HEK293 (cell line): ENCODE data around the gene OPA1.

Experiments
- KLF16 ChIP-seq: fragments of 450-650 bp; formaldehyde crosslinking; IDR thresholded peaks from 2 replicates; pipeline ENCODE4 v1.5.1; 2017; ENCODE audit warnings: missing biosample characterization, missing genetic modification characterization
- TF ChIP-seq, protein P1 (sequence below): IDR thresholded peaks from 2 replicates; pipeline ENCODE4 v1.6.1; 2011; ENCODE audit warnings: mild to moderate bottlenecking, low read depth, low read length, borderline replicate concordance

DNA sequence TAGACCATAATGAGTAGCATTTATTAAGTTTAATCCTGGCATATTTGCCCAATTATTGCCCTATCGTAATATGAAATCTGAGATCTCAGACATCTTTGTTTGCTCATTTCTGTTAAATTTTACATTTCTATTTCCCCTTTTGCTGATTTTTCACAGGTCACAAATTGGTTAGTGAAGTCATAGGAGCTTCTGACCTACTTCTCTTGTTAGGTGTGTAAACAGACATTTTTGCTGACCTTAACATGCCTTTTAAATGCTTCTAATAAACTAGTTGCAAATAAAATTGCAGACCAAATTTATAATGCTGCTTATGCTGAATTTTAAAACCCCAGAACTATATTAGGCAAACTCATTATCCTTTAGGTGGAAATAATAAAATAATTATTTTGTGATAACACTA, 24.6 kb downstream of the OPA1 start:
- TF ChIP-seq KLF16: no peak
- TF ChIP-seq, protein P1, sequence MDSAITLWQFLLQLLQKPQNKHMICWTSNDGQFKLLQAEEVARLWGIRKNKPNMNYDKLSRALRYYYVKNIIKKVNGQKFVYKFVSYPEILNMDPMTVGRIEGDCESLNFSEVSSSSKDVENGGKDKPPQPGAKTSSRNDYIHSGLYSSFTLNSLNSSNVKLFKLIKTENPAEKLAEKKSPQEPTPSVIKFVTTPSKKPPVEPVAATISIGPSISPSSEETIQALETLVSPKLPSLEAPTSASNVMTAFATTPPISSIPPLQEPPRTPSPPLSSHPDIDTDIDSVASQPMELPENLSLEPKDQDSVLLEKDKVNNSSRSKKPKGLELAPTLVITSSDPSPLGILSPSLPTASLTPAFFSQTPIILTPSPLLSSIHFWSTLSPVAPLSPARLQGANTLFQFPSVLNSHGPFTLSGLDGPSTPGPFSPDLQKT: no peak
